GM12878 (cell line): ENCODE data around the gene CLASP1. TPM values are rescaled to one million over a fixed set of nuclear protein-coding genes. Genes with fewer than 3 reads are reported as not detected.

Experiments used
- BCL11A ChIP-seq: IDR thresholded peaks from 2 replicates; pipeline ENCODE4 v1.6.1; 2011; ENCODE audit warnings: low read depth, low read length
- CREM ChIP-seq: IDR thresholded peaks from 2 replicates; pipeline ENCODE4 v1.6.1; 2014; ENCODE audit warnings: antibody characterized with exemption, low read depth
- EED ChIP-seq: sonication (generic); IDR thresholded peaks from 2 replicates; pipeline ENCODE4 v1.6.1; 2016; ENCODE audit warnings: antibody characterized with exemption, low read depth
- IRF3 ChIP-seq: fragments of 450-650 bp; IDR thresholded peaks from 2 replicates; pipeline ENCODE4 v1.6.1; 2014; ENCODE audit warnings: mild to moderate bottlenecking
- POLR2AphosphoS5 ChIP-seq: IDR thresholded peaks from 2 replicates; pipeline ENCODE4 v1.6.1; 2011; ENCODE audit warnings: mild to moderate bottlenecking, low read length, inconsistent platforms
- SMARCA5 ChIP-seq: fragments of 450-650 bp; IDR thresholded peaks from 2 replicates; pipeline ENCODE4 v1.6.1; 2017; ENCODE audit warnings: mild to moderate bottlenecking
- polyA plus RNA-seq, 11 experiments: library from polyadenylated mRNA; depleted of rRNA in 4 of 11; unstranded in 6 of 11; stranded (reverse) in 5 of 11; fragments of >200 nt; fragmentation: Nextera tagmentation in 4 of 11; fragmentation: Illumina TruSeq in 1 of 11; extraction: Ambion mirVana in 4 of 11; extraction: Trizol in 1 of 11; gene quantifications; 1 replicate in 1 of 11; 2 replicates in 10 of 11; pipeline versions ENCODE4 v1.2.1 to v1.2.3, GENCODE V29; 2011 to 2016; ENCODE audit warnings: inconsistent platforms in 2 of 11, missing spikeins in 2 of 11, low read depth in 1 of 11
- total RNA-seq, 4 experiments: library from RNA; depleted of rRNA in 3 of 4; stranded (reverse); fragments of >200 nt in 3 of 4; fragmentation: Illumina TruSeq in 1 of 4; extraction: Trizol in 1 of 4; gene quantifications; 2 replicates each; pipeline versions ENCODE4 v1.2.1 to v1.2.3, GENCODE V29; 2013 to 2021
- TF ChIP-seq, protein P1 (sequence below): fragments of 450-650 bp; IDR thresholded peaks from 2 replicates; pipeline ENCODE4 v1.6.1; 2017; ENCODE audit warnings: mild to moderate bottlenecking, moderate library complexity
- TF ChIP-seq, protein P2 (sequence below): fragments of 450-650 bp; IDR thresholded peaks from 2 replicates; pipeline ENCODE4 v1.6.1; 2017; ENCODE audit warnings: borderline replicate concordance

CLASP1 gene
- total and polyA plus RNA-seq, 10 of the 15 experiments (the other 5 are each of a cell fraction or from before 2014, with no cell fraction given): 1.4 to 62.4 (median 32.9) TPM

GRCh38 chr2:121567452-121567851 is 81.8 kb downstream of the CLASP1 start (continued):
- TF ChIP-seq, protein P1, sequence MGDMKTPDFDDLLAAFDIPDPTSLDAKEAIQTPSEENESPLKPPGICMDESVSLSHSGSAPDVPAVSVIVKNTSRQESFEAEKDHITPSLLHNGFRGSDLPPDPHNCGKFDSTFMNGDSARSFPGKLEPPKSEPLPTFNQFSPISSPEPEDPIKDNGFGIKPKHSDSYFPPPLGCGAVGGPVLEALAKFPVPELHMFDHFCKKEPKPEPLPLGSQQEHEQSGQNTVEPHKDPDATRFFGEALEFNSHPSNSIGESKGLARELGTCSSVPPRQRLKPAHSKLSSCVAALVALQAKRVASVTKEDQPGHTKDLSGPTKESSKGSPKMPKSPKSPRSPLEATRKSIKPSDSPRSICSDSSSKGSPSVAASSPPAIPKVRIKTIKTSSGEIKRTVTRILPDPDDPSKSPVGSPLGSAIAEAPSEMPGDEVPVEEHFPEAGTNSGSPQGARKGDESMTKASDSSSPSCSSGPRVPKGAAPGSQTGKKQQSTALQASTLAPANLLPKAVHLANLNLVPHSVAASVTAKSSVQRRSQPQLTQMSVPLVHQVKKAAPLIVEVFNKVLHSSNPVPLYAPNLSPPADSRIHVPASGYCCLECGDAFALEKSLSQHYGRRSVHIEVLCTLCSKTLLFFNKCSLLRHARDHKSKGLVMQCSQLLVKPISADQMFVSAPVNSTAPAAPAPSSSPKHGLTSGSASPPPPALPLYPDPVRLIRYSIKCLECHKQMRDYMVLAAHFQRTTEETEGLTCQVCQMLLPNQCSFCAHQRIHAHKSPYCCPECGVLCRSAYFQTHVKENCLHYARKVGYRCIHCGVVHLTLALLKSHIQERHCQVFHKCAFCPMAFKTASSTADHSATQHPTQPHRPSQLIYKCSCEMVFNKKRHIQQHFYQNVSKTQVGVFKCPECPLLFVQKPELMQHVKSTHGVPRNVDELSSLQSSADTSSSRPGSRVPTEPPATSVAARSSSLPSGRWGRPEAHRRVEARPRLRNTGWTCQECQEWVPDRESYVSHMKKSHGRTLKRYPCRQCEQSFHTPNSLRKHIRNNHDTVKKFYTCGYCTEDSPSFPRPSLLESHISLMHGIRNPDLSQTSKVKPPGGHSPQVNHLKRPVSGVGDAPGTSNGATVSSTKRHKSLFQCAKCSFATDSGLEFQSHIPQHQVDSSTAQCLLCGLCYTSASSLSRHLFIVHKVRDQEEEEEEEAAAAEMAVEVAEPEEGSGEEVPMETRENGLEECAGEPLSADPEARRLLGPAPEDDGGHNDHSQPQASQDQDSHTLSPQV: no peak
- TF ChIP-seq BCL11A (no peak), CREM (no peak), EED (no peak), POLR2AphosphoS5 (no peak), IRF3 (no peak), SMARCA5 (no peak)
- TF ChIP-seq, protein P2, sequence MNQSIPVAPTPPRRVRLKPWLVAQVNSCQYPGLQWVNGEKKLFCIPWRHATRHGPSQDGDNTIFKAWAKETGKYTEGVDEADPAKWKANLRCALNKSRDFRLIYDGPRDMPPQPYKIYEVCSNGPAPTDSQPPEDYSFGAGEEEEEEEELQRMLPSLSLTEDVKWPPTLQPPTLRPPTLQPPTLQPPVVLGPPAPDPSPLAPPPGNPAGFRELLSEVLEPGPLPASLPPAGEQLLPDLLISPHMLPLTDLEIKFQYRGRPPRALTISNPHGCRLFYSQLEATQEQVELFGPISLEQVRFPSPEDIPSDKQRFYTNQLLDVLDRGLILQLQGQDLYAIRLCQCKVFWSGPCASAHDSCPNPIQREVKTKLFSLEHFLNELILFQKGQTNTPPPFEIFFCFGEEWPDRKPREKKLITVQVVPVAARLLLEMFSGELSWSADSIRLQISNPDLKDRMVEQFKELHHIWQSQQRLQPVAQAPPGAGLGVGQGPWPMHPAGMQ: no peak
- TF ChIP-seq, all 136 proteins: peak for 0
